Bone marrow (tissue), 2 donors: ENCODE data around the gene STRIT1.

Source experiments
- DNase-seq, 2 donors: peaks; one replicate each; lab custom pipeline; 2025; lab: John Stamatoyannopoulos, UW

Gene STRIT1

DNA sequence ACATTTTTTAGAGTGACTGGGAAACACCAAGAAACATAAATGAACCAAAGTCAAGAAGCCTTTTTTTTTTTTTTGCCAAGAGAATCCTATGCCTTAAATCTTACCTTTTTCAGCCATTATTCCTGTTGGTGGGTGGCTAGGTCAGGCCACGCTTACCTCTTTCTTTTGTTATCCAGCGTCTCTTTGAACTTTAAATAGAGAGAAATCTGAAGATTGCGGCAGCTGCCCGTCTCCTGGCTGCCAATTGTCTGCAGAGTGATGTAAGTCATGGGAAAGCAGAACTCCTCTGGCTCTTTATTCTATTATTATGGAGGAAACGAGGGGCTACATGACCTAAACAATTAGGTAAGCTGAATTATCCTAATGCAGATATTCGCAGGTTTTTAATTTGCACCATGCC lies at the start of gene STRIT1:
Gene STRIT1, minus strand, starts transcription at position 168 of the 400 bp plus-strand sequence.
- DNase-seq: no peak

DNA sequence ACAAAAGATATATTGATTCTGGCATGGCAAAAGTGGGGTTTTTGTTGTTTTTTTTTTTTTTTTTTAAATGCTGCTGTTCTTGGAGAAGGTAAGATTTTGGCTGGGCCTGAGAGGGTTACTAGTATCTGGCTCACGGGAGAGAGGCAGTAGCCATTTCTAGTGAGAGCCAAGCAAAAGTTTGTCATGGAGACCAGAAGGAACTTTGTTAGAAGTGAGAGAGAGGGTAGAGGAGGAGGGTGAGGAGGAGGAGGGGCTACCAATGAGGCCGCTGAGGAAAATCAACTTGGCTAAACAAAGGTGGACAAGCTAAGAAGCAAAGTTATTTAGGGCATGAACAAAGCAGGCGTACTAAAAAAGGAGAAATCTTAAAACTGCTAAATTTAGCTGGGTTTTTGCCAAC lies 48.9 kb upstream of the STRIT1 start:
- DNase-seq: no peak

DNA sequence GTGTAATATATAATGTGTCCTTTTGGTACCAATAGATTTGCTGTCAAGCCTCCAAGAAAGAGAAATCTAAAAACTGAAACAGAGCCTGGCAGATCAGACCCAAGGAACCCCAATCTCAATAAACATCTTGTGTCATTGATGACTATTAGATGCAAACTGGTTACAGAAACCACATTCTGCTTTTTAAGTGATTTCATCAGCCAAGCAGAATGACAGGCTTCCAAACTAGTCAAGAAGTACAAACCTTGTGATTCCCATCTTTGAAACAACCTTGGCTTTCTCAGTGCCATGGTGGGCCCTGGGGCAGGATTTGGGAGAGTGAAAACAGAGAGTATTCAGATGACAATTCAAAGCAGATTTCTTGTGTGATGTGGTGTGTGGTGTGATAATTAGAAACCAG lies 45.6 kb upstream of the STRIT1 start:
- no peak for DNase-seq

DNA sequence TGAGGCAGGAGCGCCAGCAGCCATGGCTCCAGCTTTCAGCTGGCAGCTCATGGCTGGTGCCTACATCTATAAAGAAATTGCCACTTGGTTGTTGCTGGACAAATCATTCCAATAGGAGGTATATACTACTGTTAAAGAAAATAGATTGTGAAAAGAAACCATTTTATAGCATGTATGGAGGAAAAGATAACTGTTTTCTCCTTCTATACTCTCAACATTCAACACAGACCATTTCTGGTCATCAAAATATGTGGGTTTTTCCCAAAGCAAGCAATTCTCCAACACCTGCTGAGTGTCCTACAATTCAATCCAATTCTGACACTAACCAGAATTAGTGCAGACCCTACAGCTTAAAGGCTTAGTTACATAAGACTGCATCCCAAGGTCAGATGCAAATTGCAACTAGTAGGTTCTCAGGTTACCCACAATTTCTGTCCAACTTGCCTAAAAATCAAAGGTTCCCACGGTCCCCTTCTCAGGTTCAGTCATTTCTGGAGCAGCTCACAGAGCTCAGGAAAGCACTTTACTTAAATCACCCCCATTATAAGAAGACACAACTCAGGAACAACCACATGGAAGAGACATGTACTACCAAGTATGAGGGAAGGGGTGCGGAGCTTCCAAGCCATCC lies 42.4 kb upstream of the STRIT1 start:
- no peak for DNase-seq

DNA sequence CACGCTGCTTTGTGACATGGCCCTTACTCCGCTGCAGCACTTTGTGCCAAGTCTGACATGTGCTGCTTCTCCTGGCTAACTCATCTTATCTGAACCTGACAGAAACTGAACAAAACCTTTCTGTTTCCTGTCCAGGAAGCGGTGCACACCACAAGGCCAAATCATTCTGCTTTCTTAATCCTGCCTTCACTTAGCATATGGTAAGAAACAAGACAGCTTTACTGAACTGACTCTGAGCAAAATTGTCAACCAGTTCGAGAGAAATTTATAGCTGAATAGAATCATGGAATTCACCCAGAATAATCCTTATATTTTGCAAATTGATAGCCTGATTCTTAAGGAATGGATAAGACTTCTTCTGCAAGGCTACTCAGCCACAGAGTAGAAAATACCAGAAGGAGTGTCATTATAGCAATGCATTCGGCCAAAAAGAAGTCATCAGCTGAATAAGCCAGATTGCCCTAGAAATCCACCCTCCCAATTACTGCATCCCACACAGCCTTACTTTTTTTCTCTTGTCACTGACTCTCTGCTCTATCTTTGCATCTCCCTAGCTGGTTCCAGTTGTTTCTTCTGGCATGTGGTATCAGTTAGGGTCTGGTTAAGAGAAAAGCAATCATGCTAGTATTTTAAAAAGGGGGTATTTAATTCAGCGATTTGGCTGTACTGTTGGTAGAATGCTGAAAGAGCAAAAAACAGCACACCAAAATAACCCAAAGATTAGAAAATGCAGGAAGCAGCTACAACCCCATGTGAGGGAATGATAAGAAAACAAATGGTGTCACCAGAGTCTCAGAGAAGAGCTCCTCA lies 41.6 kb upstream of the STRIT1 start:
- peak in 1 of 2 donors; percentile 96 for DNase-seq

DNA sequence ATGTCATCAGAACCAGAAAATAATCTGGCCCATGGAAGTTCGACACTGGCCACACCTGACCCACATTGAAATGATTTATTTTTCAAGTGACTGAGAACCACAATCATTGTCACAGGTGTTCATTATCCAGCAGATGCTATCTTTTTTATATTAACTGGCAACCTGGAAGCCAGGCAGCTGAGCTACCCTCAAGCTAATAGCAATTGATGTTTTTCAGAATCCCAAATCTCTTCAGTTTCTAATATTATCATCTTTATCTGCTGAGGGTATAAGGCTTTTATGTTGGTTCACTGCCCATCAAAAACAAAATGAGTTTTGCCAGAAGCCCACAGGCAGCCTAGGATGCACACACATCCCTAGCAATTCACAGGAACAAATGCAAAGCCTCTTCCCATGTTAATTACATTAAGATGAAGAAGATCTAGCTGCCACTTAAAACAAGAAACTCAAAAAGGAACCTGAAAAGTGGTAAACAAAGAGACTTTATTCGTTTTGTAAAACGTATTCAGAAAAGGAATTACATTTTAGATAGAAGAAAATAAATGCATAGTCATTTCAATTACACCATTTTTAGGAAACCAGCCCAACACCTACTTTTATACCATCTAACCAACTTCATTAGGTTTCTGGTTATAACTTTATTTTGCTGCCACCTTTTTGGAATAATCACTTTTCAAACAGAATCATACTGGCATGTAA lies 40.9 kb upstream of the STRIT1 start:
- DNase-seq: no peak

DNA sequence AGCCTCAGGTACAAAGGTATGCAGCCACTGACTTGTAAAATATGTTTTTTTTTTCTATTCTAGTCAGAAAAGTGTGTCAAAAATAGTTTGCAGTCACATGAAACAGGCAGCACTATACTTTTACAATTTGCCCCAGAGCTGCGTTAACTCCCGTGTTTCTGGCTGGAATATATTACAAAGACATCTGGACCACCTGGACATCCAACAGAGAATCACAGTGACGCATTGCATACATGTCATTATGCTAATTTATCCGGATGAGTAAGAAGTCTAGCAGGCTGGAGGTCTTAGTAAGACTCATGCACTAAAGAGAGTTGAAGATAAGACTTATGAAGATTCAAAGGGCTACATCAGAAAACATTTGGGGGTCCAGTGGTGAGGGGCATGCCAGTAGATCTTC lies 39.2 kb upstream of the STRIT1 start:
- DNase-seq: no peak

DNA sequence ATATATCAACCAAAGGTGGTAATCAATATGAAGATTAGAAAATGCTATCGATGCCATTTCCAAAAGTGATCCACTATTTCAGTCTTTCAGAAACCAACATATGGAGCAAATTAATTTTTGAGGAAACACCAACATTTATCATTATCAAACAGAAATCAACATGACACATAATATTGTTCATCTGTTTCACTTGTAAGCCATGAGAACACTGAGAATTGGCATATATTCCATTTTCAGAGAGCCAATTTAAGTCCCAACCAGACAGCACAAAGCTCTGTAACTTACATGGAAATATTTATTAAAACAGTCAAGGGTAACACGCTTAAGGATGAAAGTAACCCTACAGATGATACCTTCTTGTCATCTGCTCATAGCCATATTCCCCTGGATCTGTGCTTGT lies 37.6 kb upstream of the STRIT1 start:
- DNase-seq: no peak

DNA sequence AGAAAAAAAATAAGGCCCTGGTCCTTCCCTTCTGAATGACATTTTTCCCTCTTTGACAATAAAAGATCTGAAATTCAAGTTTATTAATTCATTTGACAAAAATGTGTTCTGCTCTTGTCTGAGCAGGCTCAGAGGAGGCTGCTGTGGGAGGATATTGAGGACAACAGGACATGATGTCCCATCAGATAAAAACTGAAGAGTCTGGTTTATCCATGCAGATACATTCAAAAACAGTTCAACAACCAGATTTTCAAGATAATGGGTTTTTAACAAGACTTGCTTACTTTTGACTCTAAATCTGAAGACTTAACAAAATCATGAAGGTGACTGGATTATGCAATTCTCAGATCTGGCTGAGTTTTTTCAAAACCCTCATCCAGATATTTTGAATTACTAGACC lies 36.9 kb upstream of the STRIT1 start:
- peak in 1 of 2 donors; percentile 26 for DNase-seq

DNA sequence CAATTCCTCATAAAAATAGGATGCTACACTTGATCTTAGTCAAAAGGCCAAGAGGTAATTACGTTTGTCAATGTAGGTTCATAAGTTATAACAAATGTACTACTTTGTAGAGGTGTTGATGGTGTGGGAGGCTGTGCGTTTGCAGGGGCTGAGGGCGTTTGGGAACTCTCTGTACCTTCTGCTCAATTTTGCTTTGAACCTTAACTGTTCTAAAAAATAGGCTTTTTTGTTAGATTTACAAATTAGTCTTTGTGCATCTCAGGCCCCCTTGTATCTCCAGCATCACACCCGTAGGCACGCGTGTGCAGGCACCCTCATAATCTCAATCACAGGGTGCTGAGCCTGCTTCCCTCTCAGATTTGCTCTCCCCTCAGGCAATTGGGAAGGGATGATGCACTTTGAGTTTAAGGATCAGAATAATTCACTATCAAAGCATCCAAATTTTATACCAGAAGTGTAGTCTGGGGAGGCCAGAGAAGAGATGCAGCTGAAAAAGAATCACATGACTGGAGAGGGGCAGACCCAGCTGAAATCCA lies 36.1 kb upstream of the STRIT1 start:
- no peak for DNase-seq

DNA sequence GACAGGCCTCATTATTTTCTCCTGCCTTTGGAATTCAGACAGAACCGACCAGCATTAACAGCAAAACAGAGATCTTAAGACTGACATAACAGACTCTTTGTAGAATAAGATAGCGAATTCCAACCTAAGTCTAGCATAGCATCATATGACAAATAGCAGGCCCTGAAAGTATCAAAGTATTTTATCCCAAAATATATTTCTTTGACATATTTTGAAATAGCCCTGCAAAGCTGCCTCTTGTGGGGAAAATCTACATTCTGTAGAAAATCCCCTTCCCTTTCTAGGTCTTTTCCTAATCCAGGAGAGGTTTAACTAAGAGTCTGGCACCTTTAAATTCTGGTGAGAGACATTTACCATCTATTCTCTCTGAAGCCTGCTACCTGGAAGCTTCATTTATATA lies 34.4 kb upstream of the STRIT1 start:
- DNase-seq: no peak

DNA sequence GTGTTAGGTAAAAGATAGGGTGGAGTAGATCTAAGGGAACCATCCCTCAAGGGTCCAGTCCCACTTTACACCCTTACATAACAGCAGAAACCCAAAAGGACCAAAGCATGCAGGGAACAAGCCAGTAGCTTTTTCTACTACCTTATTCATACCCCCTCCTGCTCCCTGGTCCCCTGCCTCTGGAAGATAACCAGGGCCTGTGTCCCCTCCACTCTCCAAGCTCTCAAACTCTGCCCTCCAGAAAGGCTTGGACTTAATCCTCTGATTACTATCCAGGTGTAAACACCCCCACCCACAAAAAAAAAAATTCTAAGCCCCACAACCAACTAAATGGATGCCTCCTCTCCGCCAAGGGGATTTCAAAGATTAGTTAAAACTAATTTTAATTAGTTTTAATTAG lies 33.9 kb upstream of the STRIT1 start:
- no peak for DNase-seq

DNA sequence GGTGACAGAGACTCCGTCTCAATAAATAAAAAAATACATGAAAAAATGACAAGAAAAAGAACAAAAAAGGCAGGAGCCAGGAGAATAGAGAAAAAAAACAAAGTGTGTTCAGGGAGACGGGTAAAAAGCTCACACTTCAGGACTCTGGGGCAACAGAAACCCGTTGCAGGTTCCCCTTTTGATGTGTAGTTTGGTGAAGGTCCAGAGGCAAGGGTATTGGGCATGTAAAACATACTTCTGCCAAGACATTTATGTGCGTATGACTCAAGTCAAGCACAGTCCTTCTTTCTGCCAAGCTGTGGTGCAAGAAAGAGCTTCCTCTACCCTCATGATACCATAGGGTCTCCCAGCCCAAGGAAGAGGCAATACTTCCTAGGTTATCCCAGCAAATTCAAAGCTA lies 33.4 kb upstream of the STRIT1 start:
- peak in 1 of 2 donors; percentile 37 for DNase-seq

DNA sequence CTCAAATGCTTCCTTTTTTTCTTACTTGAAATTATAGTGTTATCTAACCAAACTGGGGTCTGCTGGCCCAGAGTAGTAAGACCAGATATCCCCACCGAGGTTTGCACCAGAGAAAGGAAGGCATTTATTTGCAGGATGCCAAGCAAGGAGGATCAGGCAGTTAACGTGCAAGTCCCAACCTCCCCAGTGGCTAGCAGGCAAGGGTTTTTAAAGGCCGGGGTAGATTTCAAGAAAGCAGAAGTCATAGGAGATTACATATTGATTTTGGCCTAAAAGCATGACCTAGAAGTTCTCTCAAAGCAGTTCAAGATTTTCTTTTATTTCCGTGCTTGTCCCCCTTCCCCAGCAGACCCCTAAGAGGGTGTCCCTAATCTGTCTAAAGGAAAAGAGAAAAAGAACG lies 32.8 kb upstream of the STRIT1 start:
- DNase-seq: no peak

DNA sequence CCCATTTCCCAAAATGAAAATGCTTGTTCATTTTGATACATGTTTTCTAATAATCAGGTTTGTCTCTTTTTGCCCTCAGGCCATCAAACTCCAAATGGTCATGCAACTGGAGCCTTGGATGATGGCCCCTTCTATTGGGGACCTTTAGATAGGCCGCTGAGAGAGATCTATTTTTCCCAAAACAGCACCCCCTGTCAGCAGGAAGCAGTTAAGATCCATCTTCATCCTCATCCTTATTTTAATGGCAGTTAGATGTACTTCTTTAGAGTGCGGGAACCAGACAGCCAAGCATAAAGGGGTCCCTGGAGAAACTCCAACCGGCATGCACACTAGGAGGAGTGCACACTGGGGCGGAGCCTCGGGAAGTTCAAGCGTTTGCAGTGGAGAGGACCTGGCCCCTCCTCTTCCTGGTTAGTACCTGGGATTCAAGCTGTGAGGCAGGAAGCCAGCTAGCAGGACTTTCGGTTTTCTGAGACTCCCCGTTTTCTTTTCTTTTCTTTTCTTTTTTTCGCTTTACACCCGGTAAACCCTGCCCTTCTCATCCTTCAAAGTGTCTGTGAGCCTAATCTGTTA lies 31.9 kb upstream of the STRIT1 start:
- DNase-seq: no peak

DNA sequence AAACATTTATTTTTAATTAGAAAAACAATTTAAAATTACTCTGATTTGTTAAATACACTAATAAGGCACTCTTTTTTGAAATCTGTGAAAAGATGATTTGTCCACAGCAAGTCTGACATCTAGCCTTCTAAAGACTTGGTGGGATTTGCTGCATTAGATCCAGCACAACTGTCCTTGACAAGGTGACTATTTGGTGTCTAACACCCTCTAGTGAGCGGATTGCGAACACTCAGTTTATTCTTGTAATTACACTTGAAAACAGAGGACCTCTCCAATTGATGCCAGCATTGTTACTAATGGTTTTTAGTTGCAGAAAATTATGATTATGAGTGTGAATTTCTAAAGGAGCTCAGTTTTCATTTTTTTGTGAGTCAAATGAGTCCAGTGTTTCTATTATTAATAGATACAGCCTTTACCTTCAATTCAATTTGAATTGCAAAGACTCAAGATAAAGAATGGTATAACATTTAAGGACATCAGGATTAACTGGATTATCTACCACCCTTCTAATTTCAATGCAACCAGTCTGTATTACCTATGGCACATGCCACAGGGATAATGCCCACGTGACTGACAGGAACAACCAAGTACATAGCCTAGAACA lies 29.7 kb upstream of the STRIT1 start:
- peak in 1 of 2 donors; percentile 50 for DNase-seq

DNA sequence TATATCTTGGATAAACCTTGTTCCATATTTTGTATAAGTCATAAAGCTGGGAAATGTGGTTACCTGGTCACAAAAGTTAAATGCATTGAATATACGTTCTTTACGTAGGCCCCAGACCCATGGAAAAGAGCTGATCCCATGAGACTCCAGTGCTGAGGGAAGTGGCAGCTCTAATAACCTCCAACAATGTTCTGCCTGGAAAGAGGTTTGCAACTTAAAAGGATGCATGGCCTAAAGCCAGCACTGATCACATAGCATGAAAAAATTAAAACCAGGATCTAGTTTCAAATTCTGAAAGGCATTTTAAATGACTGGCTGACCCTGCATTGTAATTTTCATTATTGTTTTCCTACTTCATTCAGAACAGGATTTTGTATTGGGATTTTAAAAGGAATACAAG lies 27.9 kb upstream of the STRIT1 start:
- DNase-seq: no peak

DNA sequence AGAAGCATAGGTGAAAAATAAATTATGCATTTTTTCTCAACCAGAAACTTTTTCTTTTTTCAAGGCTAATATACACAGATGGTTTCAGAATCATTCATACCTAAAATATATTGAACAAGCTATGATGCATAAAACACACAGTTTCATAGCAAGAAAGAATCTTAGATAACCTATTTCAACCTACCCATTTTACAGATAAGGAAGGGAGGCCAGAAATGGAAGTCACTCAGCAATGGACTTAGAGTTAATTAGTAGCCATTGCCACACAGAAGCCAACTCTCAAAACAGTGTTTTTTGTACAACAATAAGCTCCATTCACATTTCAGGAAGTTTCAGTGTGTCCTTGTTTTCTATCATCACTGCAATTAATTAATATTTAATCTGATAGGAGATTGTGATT lies 27.5 kb upstream of the STRIT1 start:
- DNase-seq: no peak

DNA sequence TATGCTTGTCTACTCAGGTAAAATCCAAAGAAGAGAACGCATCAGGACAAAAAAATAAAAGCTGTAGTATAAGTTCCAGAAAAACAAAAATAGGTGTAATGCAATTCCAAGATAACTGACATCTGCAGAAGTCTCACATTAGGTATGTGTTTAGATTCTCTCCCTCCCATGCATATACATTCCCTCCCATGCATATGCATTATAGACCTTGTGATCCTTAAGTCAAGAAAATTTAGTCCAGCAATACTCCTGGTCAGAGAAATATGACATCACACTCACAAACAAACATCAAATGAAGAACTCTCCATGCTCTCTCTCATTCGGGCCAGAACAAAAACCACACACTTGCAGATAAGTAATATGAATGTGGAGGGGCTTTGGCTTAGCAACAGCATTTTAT lies 25.3 kb upstream of the STRIT1 start:
- DNase-seq: no peak

DNA sequence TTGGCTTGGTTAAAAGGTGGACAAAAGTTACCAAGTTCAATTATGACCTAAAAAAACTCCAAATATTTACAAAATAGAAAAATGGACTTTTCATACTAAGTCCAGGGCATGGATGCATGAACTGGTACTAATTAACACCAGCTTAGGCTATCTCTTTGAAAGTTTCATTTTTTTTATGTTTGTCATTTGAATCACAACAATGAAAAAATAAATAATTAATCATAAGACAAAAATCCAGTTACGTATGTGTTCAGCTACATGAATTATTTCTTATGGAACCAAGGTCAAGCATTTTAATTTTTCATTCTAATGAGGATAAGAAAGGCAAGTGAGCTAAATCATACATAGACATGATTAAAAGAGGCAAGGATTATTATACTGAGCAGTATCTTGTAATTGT lies 23.7 kb upstream of the STRIT1 start:
- DNase-seq: no peak

DNA sequence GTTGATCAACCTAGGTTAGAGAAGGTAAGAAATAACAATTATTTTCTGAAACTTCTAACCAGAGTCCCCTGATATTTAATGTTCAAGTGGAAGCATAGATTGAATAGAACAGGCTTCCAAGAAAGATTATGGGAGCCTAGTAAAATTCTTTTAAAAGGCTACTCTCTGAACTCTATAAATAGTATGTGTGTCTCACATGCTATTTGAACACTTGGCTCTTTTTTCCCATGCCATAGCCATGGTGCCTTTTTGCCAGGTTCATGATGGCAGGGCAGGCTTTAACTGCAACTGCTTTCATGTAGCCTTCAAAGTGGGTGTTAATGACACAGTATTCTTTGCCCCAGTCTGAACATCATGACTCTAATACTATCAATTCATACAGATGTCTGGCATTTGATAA lies 22.9 kb upstream of the STRIT1 start:
- DNase-seq: no peak

DNA sequence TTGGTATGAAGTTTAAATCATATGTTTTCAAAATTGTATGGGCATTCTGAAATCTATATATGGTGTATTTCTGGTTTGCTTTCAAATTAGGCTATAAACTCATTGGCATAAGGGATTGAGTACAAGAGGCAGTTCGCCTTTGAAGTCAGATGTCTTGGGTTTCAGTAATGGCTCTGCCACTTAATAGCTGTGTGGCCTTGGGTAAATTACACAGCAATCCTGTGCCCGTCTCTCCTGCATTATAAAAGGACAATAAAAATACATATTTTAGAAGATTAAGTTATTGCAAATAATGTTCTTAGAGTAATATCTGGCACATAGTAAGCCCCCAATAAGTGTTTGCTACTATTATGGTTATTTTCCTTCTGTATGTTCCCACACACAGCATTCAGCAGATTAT lies 20.4 kb upstream of the STRIT1 start:
- DNase-seq: no peak
